Suprapubic skin (tissue), 4 donors: Measurements from ENCODE around the gene MRPS17. TPM values are rescaled to one million over a fixed set of nuclear protein-coding genes. Genes with fewer than 3 reads are reported as not detected.
"Not testable (repeated sequence)": the region's sequence is repeated elsewhere in the genome, so short reads cannot be mapped to it uniquely, and the experiment has no call there.

Experiments
- DNase-seq, 2 donors: peaks; one replicate each; pipeline ENCODE4 v3.0.0-alpha.2; 2019; ENCODE audit warnings: low spot score in 2 of 2
- H3K27ac ChIP-seq: fragments of 200-600 bp; sonication (generic); one replicate; pipeline ENCODE4 v1.5.1; 2019
- H3K27me3 ChIP-seq: fragments of 200-600 bp; sonication (generic); one replicate; pipeline ENCODE4 v1.5.1; 2019
- H3K36me3 ChIP-seq: fragments of 200-600 bp; sonication (generic); one replicate; pipeline ENCODE4 v1.5.1; 2019
- H3K4me1 ChIP-seq: fragments of 200-600 bp; sonication (generic); one replicate; pipeline ENCODE4 v1.5.1; 2019
- H3K4me3 ChIP-seq: fragments of 200-600 bp; sonication (generic); one replicate; pipeline ENCODE4 v1.5.1; 2019; ENCODE audit warnings: mild to moderate bottlenecking
- H3K9me3 ChIP-seq: fragments of 200-600 bp; sonication (generic); one replicate; pipeline ENCODE4 v1.5.1; 2019
- CTCF ChIP-seq, 2 donors: fragments of 200-600 bp in 1 of 2; fragments of 450-650 bp in 1 of 2; sonication (generic) in 1 of 2; IDR thresholded peaks; one replicate each; pipeline ENCODE4 v1.5.1; 2016 to 2019; ENCODE audit warnings: antibody characterized with exemption in 2 of 2, mild to moderate bottlenecking in 1 of 2, moderate library complexity in 1 of 2
- EP300 ChIP-seq: sonication (generic); formaldehyde crosslinking; IDR thresholded peaks from one replicate; pipeline ENCODE4 v1.6.1; 2017; ENCODE audit warnings: antibody characterized with exemption
- POLR2A ChIP-seq, 2 donors: fragments of 450-650 bp; IDR thresholded peaks; one replicate each; pipeline ENCODE4 v1.6.1; 2017; ENCODE audit warnings: antibody characterized with exemption in 2 of 2, mild to moderate bottlenecking in 2 of 2, moderate library complexity in 2 of 2
- POLR2AphosphoS5 ChIP-seq, 3 donors: sonication (generic); formaldehyde crosslinking; IDR thresholded peaks; one replicate each; pipeline ENCODE4 v1.6.1; 2017; ENCODE audit warnings: antibody characterized with exemption in 3 of 3
- WGBS: methylation state at CpG from one replicate; pipeline ENCODE4 v1.1.5; 2018; 5-methylcytosine and 5-hydroxymethylcytosine counted together
- total RNA-seq, 4 donors: library from RNA; depleted of rRNA; stranded (reverse); fragments of >200 nt; gene quantifications; one replicate each; pipeline ENCODE4 v1.1.0, GENCODE V29; 2016

The MRPS17 gene
- total RNA-seq, 4 donors from 2014 or later: 5.6 to 12.0 (median 8.5) TPM

GRCh38 chr7:55931421-55932151 is 20.1 kb upstream of the MRPS17 start:
- Histone ChIP-seq H3K27me3 (no peaks in the 10 kb centered on the region), H3K9me3 (peaks cover 4% of the 10 kb centered on the region), H3K27ac (no peak overlapping the region), H3K36me3 (peaks cover 18% of the 10 kb centered on the region), H3K4me3 (no peak overlapping the region), H3K4me1 (no peaks in the 10 kb centered on the region)
- WGBS: 87% methylated on average over 5 of the region's 5 CpGs
- no peak for DNase-seq
- TF ChIP-seq POLR2AphosphoS5 (IDR thresholded peaks at IDR 0.05): no peak
- no peak for TF ChIP-seq EP300
- no peak for TF ChIP-seq CTCF (IDR thresholded peaks at IDR 0.05)
- TF ChIP-seq POLR2A (IDR thresholded peaks at IDR 0.05): no peak

- H3K27me3 ChIP-seq: no peaks in the 10 kb centered on the region
- no peak overlapping the region for H3K27ac ChIP-seq
- peaks cover 51% of the 10 kb centered on the region for H3K9me3 ChIP-seq
- no peaks in the 10 kb centered on the region for H3K4me1 ChIP-seq
- DNase-seq: no peak
- 87% methylated on average over 7 of the region's 7 CpGs for WGBS
- H3K36me3 ChIP-seq: peaks cover 13% of the 10 kb centered on the region
- TF ChIP-seq POLR2A (IDR thresholded peaks at IDR 0.05) (no peak), EP300 (no peak), CTCF (IDR thresholded peaks at IDR 0.05) (no peak), POLR2AphosphoS5 (IDR thresholded peaks at IDR 0.05) (no peak)
- no peak overlapping the region for H3K4me3 ChIP-seq
Measured at GRCh38 chr7:55939514-55940123, 12.1 kb upstream of the MRPS17 start.

- H3K27me3 ChIP-seq: no peaks in the 10 kb centered on the region
Measured at GRCh38 chr7:55946545-55946944, 5.1 kb upstream of the MRPS17 start.

GRCh38 chr7:55952352-55952671 is 635 bp downstream of the MRPS17 start:
- Histone ChIP-seq H3K36me3 (peaks cover 23% of the 10 kb centered on the region), H3K27ac (peak overlapping the region; percentile 71), H3K4me3 (peak overlapping the region; percentile 81)
- not testable (repeated sequence) for H3K27me3 ChIP-seq, DNase-seq, H3K4me1 ChIP-seq, H3K9me3 ChIP-seq
- 34% methylated on average over 19 of the region's 19 CpGs for WGBS

More at GRCh38 chr7:55946545-55946944, 5.1 kb upstream of the MRPS17 start:
- TF ChIP-seq EP300: no peak
- no peak for TF ChIP-seq POLR2AphosphoS5 (IDR thresholded peaks at IDR 0.05)
- TF ChIP-seq POLR2A (IDR thresholded peaks at IDR 0.05): no peak
- TF ChIP-seq CTCF (IDR thresholded peaks at IDR 0.05): no peak
- 90% methylated on average over 5 of the region's 5 CpGs for WGBS
- H3K36me3 ChIP-seq: no peaks in the 10 kb centered on the region
- no peak for DNase-seq
- H3K27ac ChIP-seq: no peak overlapping the region
- peaks cover 5% of the 10 kb centered on the region for H3K9me3 ChIP-seq
- no peak overlapping the region for H3K4me3 ChIP-seq
- no peaks in the 10 kb centered on the region for H3K4me1 ChIP-seq

GRCh38 chr7:55953707-55954475 is 2.2 kb downstream of the MRPS17 start:
- 88% methylated on average over 11 of the region's 11 CpGs for WGBS
- Histone ChIP-seq H3K27ac (no peak overlapping the region), H3K9me3 (no peaks in the 10 kb centered on the region), H3K4me3 (no peak overlapping the region), H3K27me3 (no peaks in the 10 kb centered on the region), H3K4me1 (peaks cover 8% of the 10 kb centered on the region), H3K36me3 (peaks cover 23% of the 10 kb centered on the region)
- no peak for DNase-seq
- TF ChIP-seq CTCF (IDR thresholded peaks at IDR 0.05) (no peak), POLR2A (IDR thresholded peaks at IDR 0.05) (no peak), EP300 (no peak), POLR2AphosphoS5 (IDR thresholded peaks at IDR 0.05) (no peak)
